Measurements from ENCODE around the gene MTA2.
A peak's percentile ranks its signal among the peaks of the same experiment; 100 is the strongest.
"Not testable (repeated sequence)": the region's sequence is repeated elsewhere in the genome, so short reads cannot be mapped to it uniquely, and the experiment has no call there.

MTA2 gene

DNA sequence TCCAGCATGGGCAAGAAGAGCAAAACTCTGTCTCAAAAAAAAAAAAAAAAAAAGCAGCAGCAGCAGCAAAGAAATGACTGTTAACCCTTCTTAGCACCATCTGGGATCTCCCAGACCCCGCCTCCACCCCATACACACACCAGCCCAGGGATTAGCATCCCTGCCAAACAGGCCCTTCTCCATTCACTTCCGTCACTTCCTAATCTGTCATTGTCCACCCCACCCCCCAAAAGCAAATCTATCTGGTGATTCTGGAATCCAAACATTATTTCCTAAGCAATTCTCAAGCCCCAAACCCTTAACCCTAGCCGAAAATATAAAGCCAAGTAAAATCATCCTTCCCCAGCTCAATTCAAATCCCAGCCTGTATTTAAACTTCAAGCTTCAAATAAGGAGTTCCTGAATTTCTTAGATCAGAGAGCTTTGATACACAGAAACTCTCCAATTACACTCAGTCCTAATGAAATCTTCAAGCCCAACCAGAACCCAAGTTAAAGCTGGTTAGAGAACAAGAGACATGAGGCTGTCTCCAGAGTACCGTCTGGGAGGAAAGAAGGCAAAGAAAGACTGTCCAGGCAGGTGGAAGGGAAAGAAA lies 49.1 kb downstream of the MTA2 start:
- CTCF ChIA-PET, result interaction anchor here (0.7 to 19.4 kb wide), 10 partner anchors 11 to 189 kb away, joined by 3 to 283 read pairs (median 4); partner anchors contain the start of genes AHNAK and EEF1G
- POLR2A ChIA-PET, result interaction anchor here (0.6 to 1.6 kb wide), 4 partner anchors 9 to 289 kb away, joined by 3 to 5 read pairs (median 3); partner anchors contain the start of gene TTC9C
- no peak for DNase-seq
- H3K4me3 ChIP-seq (ENCODE audit: control insufficient read depth in 1 of 7, extremely low read depth in 1 of 7, insufficient read depth in 4 of 7, low read depth in 2 of 7, low read length in 6 of 7), result peak overlapping the region in 5 of 7 experiments; percentile 11 to 69 (median 44)
- peaks cover 18 to 90% (median 74%) of the 10 kb centered on the region in 4 experiments for H3K4me1 ChIP-seq (ENCODE audit: control extremely low read depth in 1 of 4, control insufficient read depth in 4 of 4, insufficient read depth in 4 of 4, low read length in 3 of 4)
- H3K9me3 ChIP-seq (ENCODE audit: control extremely low read depth in 1 of 5, control insufficient read depth in 4 of 5, insufficient read depth in 2 of 5, low read depth in 1 of 5, low read length in 4 of 5), result no peaks in the 10 kb centered on the region
- 26% methylated on average over 2 of the region's 4 CpGs for WGBS (ENCODE audit: insufficient coverage)
- peaks cover 0 to 3% (median 0%) of the 10 kb centered on the region in 5 experiments for H3K27me3 ChIP-seq (replicated peaks in 2 of 5; ENCODE audit: control insufficient read depth in 4 of 5, insufficient read depth in 5 of 5, low read length in 4 of 5)
- H3K36me3 ChIP-seq (ENCODE audit: control insufficient read depth in 4 of 4, insufficient read depth in 4 of 4, low read length in 3 of 4), result no peaks in the 10 kb centered on the region
- H3K27ac ChIP-seq (ENCODE audit: insufficient read depth in 1 of 2, low read depth in 1 of 2, low read length in 2 of 2, poor library complexity in 1 of 2, severe bottlenecking in 2 of 2), result peak overlapping the region; percentile 96 to 97

DNA sequence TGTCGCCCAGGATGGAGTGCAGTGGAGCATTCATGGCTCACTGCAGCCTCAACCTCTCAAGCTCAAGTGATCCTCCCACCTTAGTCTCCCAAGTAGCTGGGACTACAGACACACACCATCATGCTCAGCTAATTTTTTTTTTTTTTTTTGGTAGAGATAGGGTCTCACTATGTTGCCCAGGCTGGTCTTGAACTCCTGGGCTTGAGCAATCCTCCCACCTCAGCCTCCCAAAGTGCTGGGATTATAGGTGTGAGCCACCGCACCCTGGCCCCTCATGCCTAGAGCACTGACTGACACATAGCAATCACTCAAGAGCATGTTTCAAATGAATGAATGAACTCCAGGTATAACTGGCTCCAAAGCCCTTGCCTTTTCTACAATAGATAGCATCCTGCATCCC lies 51.2 kb downstream of the MTA2 start:
- POLR2A ChIA-PET; H3K36me3 ChIP-seq (ENCODE audit: control insufficient read depth in 4 of 4, insufficient read depth in 4 of 4, low read length in 3 of 4); H3K4me3 ChIP-seq (ENCODE audit: control insufficient read depth in 1 of 7, extremely low read depth in 1 of 7, insufficient read depth in 4 of 7, low read depth in 2 of 7, low read length in 6 of 7); H3K9me3 ChIP-seq (ENCODE audit: control extremely low read depth in 1 of 5, control insufficient read depth in 4 of 5, insufficient read depth in 2 of 5, low read depth in 1 of 5, low read length in 4 of 5); H3K27me3 ChIP-seq (replicated peaks in 2 of 5; ENCODE audit: control insufficient read depth in 4 of 5, insufficient read depth in 5 of 5, low read length in 4 of 5); H3K27ac ChIP-seq (ENCODE audit: insufficient read depth in 1 of 2, low read depth in 1 of 2, low read length in 2 of 2, poor library complexity in 1 of 2, severe bottlenecking in 2 of 2); DNase-seq: not testable (repeated sequence)
- CTCF ChIA-PET, result interaction anchor here (0.9 to 19.4 kb wide), 5 partner anchors 9 to 157 kb away, joined by 3 to 283 read pairs (median 6); partner anchors contain the start of gene AHNAK
- H3K4me1 ChIP-seq (ENCODE audit: control extremely low read depth in 1 of 4, control insufficient read depth in 4 of 4, insufficient read depth in 4 of 4, low read length in 3 of 4), result peaks cover 11 to 77% (median 69%) of the 10 kb centered on the region in 4 experiments
- 100% methylated on average over 1 of the region's 2 CpGs for WGBS (ENCODE audit: insufficient coverage)

DNA sequence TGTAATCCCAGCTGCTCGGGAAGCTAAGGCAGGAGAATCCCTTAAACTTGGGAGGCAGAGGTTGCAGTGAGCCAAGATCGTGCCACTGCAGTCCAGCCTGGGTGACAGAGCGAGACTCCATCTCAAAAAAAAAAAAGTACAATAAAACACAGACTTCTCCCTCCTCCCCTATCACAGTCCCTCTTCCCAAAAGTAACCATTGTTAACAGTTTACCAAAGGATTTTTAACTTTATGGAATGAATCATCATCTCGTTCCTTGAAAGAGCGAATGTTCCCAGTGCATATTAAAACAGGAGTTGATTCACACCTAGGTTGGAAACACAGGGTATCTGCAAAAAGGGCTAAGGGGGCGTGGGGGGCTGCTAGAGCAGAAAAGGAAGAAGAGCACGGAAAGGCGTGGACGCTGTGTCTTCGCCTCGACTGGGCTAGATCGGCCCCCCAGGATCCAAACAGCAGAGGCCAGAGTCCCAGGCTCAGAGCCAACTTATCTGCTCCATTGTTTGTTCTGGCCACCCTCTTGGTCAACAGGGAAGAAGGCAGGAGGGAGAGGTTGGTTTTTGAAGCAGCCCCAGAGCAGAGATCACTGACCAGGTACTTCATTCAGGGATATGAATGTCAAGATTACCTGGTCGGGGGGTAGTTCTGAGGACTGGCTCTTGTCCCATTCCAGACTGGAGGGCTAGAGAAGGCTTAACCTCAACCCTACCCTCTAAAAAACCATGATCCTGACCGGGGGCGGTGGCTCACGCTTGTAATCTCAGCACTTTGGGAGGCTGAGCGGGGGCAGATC lies 52.9 kb downstream of the MTA2 start:
- no peak for DNase-seq
- H3K36me3 ChIP-seq (ENCODE audit: control insufficient read depth in 4 of 4, insufficient read depth in 4 of 4, low read length in 3 of 4), result peaks cover 0 to 2% (median 0%) of the 10 kb centered on the region in 4 experiments
- no peak overlapping the region for H3K4me3 ChIP-seq (ENCODE audit: control insufficient read depth in 1 of 7, extremely low read depth in 1 of 7, insufficient read depth in 4 of 7, low read depth in 2 of 7, low read length in 6 of 7)
- POLR2A ChIA-PET, result interaction anchor here (1.4 kb wide), 1 partner anchor 14 kb away, joined by 6 read pairs; no protein-coding TSS in a partner anchor
- WGBS (ENCODE audit: insufficient coverage), result 98% methylated on average over 17 of the region's 17 CpGs
- no peaks in the 10 kb centered on the region for H3K9me3 ChIP-seq (ENCODE audit: control extremely low read depth in 1 of 5, control insufficient read depth in 4 of 5, insufficient read depth in 2 of 5, low read depth in 1 of 5, low read length in 4 of 5)
- no peak overlapping the region for H3K27ac ChIP-seq (ENCODE audit: insufficient read depth in 1 of 2, low read depth in 1 of 2, low read length in 2 of 2, poor library complexity in 1 of 2, severe bottlenecking in 2 of 2)
- CTCF ChIA-PET, result interaction anchor here (0.8 to 19.4 kb wide), 4 partner anchors 7 to 127 kb away, joined by 3 to 283 read pairs (median 145); partner anchors contain the start of gene AHNAK
- H3K4me1 ChIP-seq (ENCODE audit: control extremely low read depth in 1 of 4, control insufficient read depth in 4 of 4, insufficient read depth in 4 of 4, low read length in 3 of 4), result peaks cover 7 to 77% (median 67%) of the 10 kb centered on the region in 4 experiments
- peaks cover 0 to 5% (median 0%) of the 10 kb centered on the region in 5 experiments for H3K27me3 ChIP-seq (replicated peaks in 2 of 5; ENCODE audit: control insufficient read depth in 4 of 5, insufficient read depth in 5 of 5, low read length in 4 of 5)

DNA sequence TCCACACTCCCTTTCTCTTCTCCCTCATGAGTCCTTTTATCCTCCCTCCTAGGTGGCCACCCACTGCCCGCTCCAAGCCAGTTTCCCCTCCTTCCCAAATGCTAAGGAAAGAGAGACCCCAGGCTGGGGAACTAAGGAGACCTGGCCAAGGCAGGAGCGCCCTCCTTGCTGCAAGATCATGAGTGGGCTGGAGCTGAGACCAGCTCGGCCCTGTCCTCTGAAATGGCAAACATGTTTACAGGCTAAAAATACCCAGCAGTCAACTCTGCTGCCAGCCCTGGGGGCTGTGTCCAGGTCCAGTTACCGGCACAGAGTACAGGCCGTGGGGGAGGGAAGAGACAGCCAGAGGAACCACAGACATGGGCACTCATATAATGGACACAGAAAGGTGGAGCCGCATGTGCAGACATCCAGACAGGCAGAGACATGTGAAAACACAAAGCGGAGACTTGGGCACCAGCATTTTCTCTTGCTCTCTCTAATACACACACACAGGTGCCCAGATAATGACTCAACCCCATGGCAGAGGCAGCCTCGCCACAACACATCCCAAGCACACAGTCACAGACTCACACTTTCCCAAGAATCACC lies 53.9 kb downstream of the MTA2 start:
- H3K9me3 ChIP-seq (ENCODE audit: control extremely low read depth in 1 of 5, control insufficient read depth in 4 of 5, insufficient read depth in 2 of 5, low read depth in 1 of 5, low read length in 4 of 5), result no peaks in the 10 kb centered on the region
- H3K4me1 ChIP-seq (ENCODE audit: control extremely low read depth in 1 of 4, control insufficient read depth in 4 of 4, insufficient read depth in 4 of 4, low read length in 3 of 4), result peaks cover 4 to 77% (median 67%) of the 10 kb centered on the region in 4 experiments
- no peak overlapping the region for H3K27ac ChIP-seq (ENCODE audit: insufficient read depth in 1 of 2, low read depth in 1 of 2, low read length in 2 of 2, poor library complexity in 1 of 2, severe bottlenecking in 2 of 2)
- ChIA-PET CTCF (interaction anchor here (2.0 to 13.6 kb wide), 2 partner anchors 11 to 123 kb away, joined by 7 to 283 read pairs; no protein-coding TSS in a partner anchor), POLR2A (interaction anchor here (1.0 to 1.4 kb wide), 2 partner anchors 10 to 15 kb away, joined by 5 to 6 read pairs; no protein-coding TSS in a partner anchor)
- peak overlapping the region in 5 of 7 experiments; percentile 17 to 97 (median 71) for H3K4me3 ChIP-seq (ENCODE audit: control insufficient read depth in 1 of 7, extremely low read depth in 1 of 7, insufficient read depth in 4 of 7, low read depth in 2 of 7, low read length in 6 of 7)
- H3K27me3 ChIP-seq (replicated peaks in 2 of 5; ENCODE audit: control insufficient read depth in 4 of 5, insufficient read depth in 5 of 5, low read length in 4 of 5), result peaks cover 0 to 5% (median 0%) of the 10 kb centered on the region in 5 experiments
- 93% methylated on average over 6 of the region's 8 CpGs for WGBS (ENCODE audit: insufficient coverage)
- H3K36me3 ChIP-seq (ENCODE audit: control insufficient read depth in 4 of 4, insufficient read depth in 4 of 4, low read length in 3 of 4), result peaks cover 0 to 7% (median 0%) of the 10 kb centered on the region in 4 experiments
- no peak for DNase-seq

DNA sequence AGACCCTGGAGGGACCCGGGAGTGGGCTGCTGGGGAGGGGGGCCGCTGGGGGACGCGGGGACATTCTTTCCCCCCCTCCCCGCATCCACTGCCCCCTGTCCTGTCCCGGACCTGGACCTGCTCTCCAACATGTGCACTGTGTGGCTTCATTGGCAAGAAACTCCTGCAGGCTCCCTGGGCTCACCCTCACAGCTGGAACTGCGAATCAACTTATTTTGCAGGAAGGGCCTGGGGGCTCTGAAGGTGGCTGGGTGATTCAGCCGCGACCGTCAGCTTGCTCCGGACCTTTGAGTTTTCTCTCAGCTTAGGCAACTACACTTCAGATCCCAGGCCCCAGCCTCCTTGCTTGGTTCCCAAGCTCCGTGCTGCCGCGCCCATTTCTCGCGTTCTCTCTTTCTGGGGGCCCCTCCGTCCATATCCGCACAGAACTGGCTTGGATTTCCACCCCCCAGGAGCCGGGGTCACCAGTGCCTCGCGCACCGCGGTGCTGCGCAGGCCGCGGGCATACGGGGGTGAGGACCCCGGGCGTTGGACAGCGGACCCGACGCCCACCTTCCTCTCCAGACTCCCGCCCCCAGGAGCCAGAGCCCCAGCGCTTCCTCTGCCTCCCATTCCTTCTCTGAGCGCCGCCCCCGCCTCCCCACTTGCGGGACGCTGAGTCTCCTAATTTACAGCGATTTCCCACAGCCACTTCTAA lies 54.6 kb downstream of the MTA2 start:
- 9% methylated on average over 32 of the region's 40 CpGs for WGBS (ENCODE audit: insufficient coverage)
- no peaks in the 10 kb centered on the region for H3K9me3 ChIP-seq (ENCODE audit: control extremely low read depth in 1 of 5, control insufficient read depth in 4 of 5, insufficient read depth in 2 of 5, low read depth in 1 of 5, low read length in 4 of 5)
- ChIA-PET POLR2A (interaction anchor here (0.6 to 1.0 kb wide), 4 partner anchors 8 to 33 kb away, joined by 3 to 5 read pairs (median 4); no protein-coding TSS in a partner anchor), CTCF (interaction anchor here (0.9 to 13.6 kb wide), 3 partner anchors 12 to 153 kb away, joined by 3 to 283 read pairs (median 7); no protein-coding TSS in a partner anchor)
- H3K4me1 ChIP-seq (ENCODE audit: control extremely low read depth in 1 of 4, control insufficient read depth in 4 of 4, insufficient read depth in 4 of 4, low read length in 3 of 4), result peaks cover 2 to 77% (median 67%) of the 10 kb centered on the region in 4 experiments
- peaks cover 0 to 5% (median 0%) of the 10 kb centered on the region in 5 experiments for H3K27me3 ChIP-seq (replicated peaks in 2 of 5; ENCODE audit: control insufficient read depth in 4 of 5, insufficient read depth in 5 of 5, low read length in 4 of 5)
- H3K4me3 ChIP-seq (ENCODE audit: control insufficient read depth in 1 of 7, extremely low read depth in 1 of 7, insufficient read depth in 4 of 7, low read depth in 2 of 7, low read length in 6 of 7), result peak overlapping the region; percentile 31 to 97 (median 61)
- no peak overlapping the region for H3K27ac ChIP-seq (ENCODE audit: insufficient read depth in 1 of 2, low read depth in 1 of 2, low read length in 2 of 2, poor library complexity in 1 of 2, severe bottlenecking in 2 of 2)
- DNase-seq, result no peak
- peaks cover 0 to 7% (median 0%) of the 10 kb centered on the region in 4 experiments for H3K36me3 ChIP-seq (ENCODE audit: control insufficient read depth in 4 of 4, insufficient read depth in 4 of 4, low read length in 3 of 4)

Measured in common myeloid progenitor, CD34-positive (primary cell).